GM23338 (cell line): ENCODE results near the gene GLT6D1. TPM values are rescaled to one million over a fixed set of nuclear protein-coding genes. Genes with fewer than 3 reads are reported as not detected.

Source experiments
- ATAC-seq: fragments of 200-7000 bp; cut with Tn5 transposase; 3 replicates; pipeline ENCODE4 v1.9.1; 2020
- DNase-seq: peaks from one replicate; pipeline ENCODE4 v3.0.0-alpha.2; 2015; ENCODE audit warnings: low spot score
- H2AFZ ChIP-seq: fragments of 200-600 bp; sonication (generic); 2 replicates; pipeline ENCODE4 v1.8.0; 2016; ENCODE audit warnings: antibody characterized with exemption, mild to moderate bottlenecking, moderate library complexity
- H3F3A ChIP-seq: fragments of 200-600 bp; sonication (generic); replicated peaks from 2 replicates; pipeline ENCODE4 v1.8.0; 2017; ENCODE audit warnings: antibody characterized with exemption, mixed run types, low read depth
- H3K27ac ChIP-seq: fragments of 200-600 bp; sonication (generic); 2 replicates; pipeline ENCODE4 v1.6.1; 2016; ENCODE audit warnings: low read depth
- H3K27me3 ChIP-seq: fragments of 200-600 bp; sonication (generic); 2 replicates; pipeline ENCODE4 v1.8.0; 2016; ENCODE audit warnings: mild to moderate bottlenecking, mixed run types, moderate library complexity; ENCODE audit not compliant: insufficient read depth
- H3K36me3 ChIP-seq: fragments of 200-600 bp; sonication (generic); 2 replicates; pipeline ENCODE4 v1.8.0; 2016; ENCODE audit warnings: mild to moderate bottlenecking; ENCODE audit not compliant: insufficient read depth
- H3K4me1 ChIP-seq: fragments of 200-600 bp; sonication (generic); 2 replicates; pipeline ENCODE4 v1.8.0; 2016; ENCODE audit warnings: mild to moderate bottlenecking, moderate library complexity; ENCODE audit not compliant: insufficient read depth
- H3K4me2 ChIP-seq: fragments of 200-600 bp; sonication (generic); 2 replicates; pipeline ENCODE4 v1.7.1; 2017; ENCODE audit warnings: mixed run types
- H3K4me3 ChIP-seq: fragments of 200-600 bp; sonication (generic); 2 replicates; pipeline ENCODE4 v1.6.1; 2016; ENCODE audit warnings: mixed run types
- H3K79me2 ChIP-seq: fragments of 200-600 bp; sonication (generic); replicated peaks from 2 replicates; pipeline ENCODE4 v1.8.0; 2017; ENCODE audit warnings: mild to moderate bottlenecking; ENCODE audit not compliant: insufficient read depth
- H3K9me2 ChIP-seq: fragments of 200-600 bp; sonication (generic); 2 replicates; pipeline ENCODE4 v1.8.0; 2017; ENCODE audit not compliant: insufficient read depth
- H4K20me1 ChIP-seq: fragments of 200-600 bp; sonication (generic); replicated peaks from 2 replicates; pipeline ENCODE4 v1.8.0; 2017; ENCODE audit warnings: mild to moderate bottlenecking; ENCODE audit not compliant: insufficient read depth
- H3K27ac Mint-ChIP-seq: 2 replicates; pipeline ENCODE4 v1.8.0; 2020; ENCODE audit warnings: inconsistent platforms, mild to moderate bottlenecking, moderate library complexity, mixed read lengths
- H3K27me3 Mint-ChIP-seq: 3 replicates; pipeline ENCODE4 v1.8.0; 2022; ENCODE audit warnings: low read depth, mild to moderate bottlenecking, moderate library complexity, mixed read lengths, inconsistent platforms; ENCODE audit not compliant: insufficient read depth, poor library complexity
- H3K36me3 Mint-ChIP-seq: 3 replicates; pipeline ENCODE4 v1.8.0; 2021; ENCODE audit warnings: low read depth, mild to moderate bottlenecking, inconsistent platforms, moderate library complexity, mixed read lengths
- H3K4me1 Mint-ChIP-seq: 3 replicates; pipeline ENCODE4 v1.8.0; 2020; ENCODE audit warnings: mild to moderate bottlenecking, inconsistent platforms, mixed read lengths
- H3K4me3 Mint-ChIP-seq: 3 replicates; pipeline ENCODE4 v1.8.0; 2021; ENCODE audit warnings: moderate library complexity, mild to moderate bottlenecking, inconsistent platforms, mixed read lengths
- H3K9me3 Mint-ChIP-seq: 3 replicates; pipeline ENCODE4 v1.8.0; 2020; ENCODE audit warnings: moderate library complexity, mild to moderate bottlenecking, inconsistent platforms, mixed read lengths
- CREB1 ChIP-seq: fragments of 250-450 bp; sonication (Bioruptor Pico); IDR thresholded peaks from 2 replicates; pipeline ENCODE4 v1.5.0; 2020; ENCODE audit warnings: low read depth, mild to moderate bottlenecking, moderate library complexity
- EZH2 ChIP-seq: fragments of 200-600 bp; sonication (generic); IDR thresholded peaks from one replicate; pipeline ENCODE4 v1.8.0; 2017; ENCODE audit warnings: antibody characterized with exemption, mild to moderate bottlenecking, low read depth; ENCODE audit not compliant: unreplicated experiment
- EZH2phosphoT487 ChIP-seq: fragments of 200-600 bp; sonication (generic); IDR thresholded peaks from one replicate; pipeline ENCODE4 v1.8.1; 2018; ENCODE audit warnings: antibody characterized with exemption; ENCODE audit not compliant: unreplicated experiment
- JUNB ChIP-seq: IDR thresholded peaks from one replicate; pipeline ENCODE4 v1.6.1; 2016; ENCODE audit warnings: antibody characterized with exemption; ENCODE audit not compliant: unreplicated experiment
- NANOG ChIP-seq: IDR thresholded peaks from 2 replicates; pipeline ENCODE4 v1.6.1; 2016; ENCODE audit warnings: antibody characterized with exemption, borderline replicate concordance
- POLR2AphosphoS5 ChIP-seq: IDR thresholded peaks from 2 replicates; pipeline ENCODE4 v1.6.1; 2016; ENCODE audit warnings: antibody characterized with exemption, low read depth
- REST ChIP-seq: IDR thresholded peaks from one replicate; pipeline ENCODE4 v1.6.1; 2018; ENCODE audit warnings: antibody characterized with exemption; ENCODE audit not compliant: unreplicated experiment
- STAT1 ChIP-seq: IDR thresholded peaks from one replicate; pipeline ENCODE4 v1.6.1; 2016; ENCODE audit warnings: antibody characterized with exemption; ENCODE audit not compliant: unreplicated experiment
- ZNF331 ChIP-seq: fragments of 250-450 bp; sonication (Bioruptor Pico); IDR thresholded peaks from 2 replicates; pipeline ENCODE4 v1.5.0; 2020; ENCODE audit warnings: low read depth, mild to moderate bottlenecking, moderate library complexity
- polyA plus RNA-seq: library from polyadenylated mRNA; unstranded; fragments of >200 nt; fragmentation: Nextera tagmentation; extraction: Ambion mirVana; gene quantifications from 2 replicates; pipeline ENCODE4 v1.2.1, GENCODE V29; 2016
- total RNA-seq: library from RNA; depleted of rRNA; stranded (reverse); fragments of >200 nt; shearing (Covaris generic); gene quantifications from 2 replicates; pipeline ENCODE4 v1.2.3, GENCODE V29; 2014
- TF ChIP-seq, protein P1 (sequence below): IDR thresholded peaks from 2 replicates; pipeline ENCODE4 v1.6.1; 2016; ENCODE audit warnings: antibody characterized with exemption
- TF ChIP-seq, protein P2 (sequence below), 2 experiments: fragments of 200-600 bp in 1 of 2; sonication (generic) in 1 of 2; conservative IDR thresholded peaks; 2 replicates each; pipeline versions ENCODE4 v1.5.1 to v1.6.1; 2016 to 2017; ENCODE audit warnings: antibody characterized with exemption in 2 of 2, low read depth in 2 of 2, mild to moderate bottlenecking in 2 of 2, moderate library complexity in 1 of 2

The GLT6D1 gene
- total and polyA plus RNA-seq, 2 experiments from 2014 or later: not detected

- TF ChIP-seq EZH2phosphoT487: no peak
- Histone ChIP-seq H3K9me2 (0 out of 2 replicates have a peak, but pooled peaks cover 3% of the 10 kb centered on the region), H3F3A (no peaks in the 10 kb centered on the region), H2AFZ (no peak overlapping the region), H3K27ac (no peak overlapping the region), H3K36me3 (no peaks in the 10 kb centered on the region), H3K4me3 (no peak overlapping the region), H3K27me3 (no peaks in the 10 kb centered on the region), H3K4me1 (no peaks in the 10 kb centered on the region), H3K79me2 (no peaks in the 10 kb centered on the region), H4K20me1 (no peaks in the 10 kb centered on the region), H3K4me2 (no peak overlapping the region)
- no peak overlapping the region for H3K4me3 Mint-ChIP-seq
- H3K36me3 Mint-ChIP-seq: no peaks in the 10 kb centered on the region
- peaks cover 14% of the 10 kb centered on the region for H3K9me3 Mint-ChIP-seq
- no peaks in the 10 kb centered on the region for H3K27me3 Mint-ChIP-seq
- DNase-seq (no peak), ATAC-seq (no peak)
- no peaks in the 10 kb centered on the region for H3K4me1 Mint-ChIP-seq
- H3K27ac Mint-ChIP-seq: no peak overlapping the region
These were observed 43.1 kb downstream of the GLT6D1 start for GRCh38 chr9:135596211-135596610.

DNA sequence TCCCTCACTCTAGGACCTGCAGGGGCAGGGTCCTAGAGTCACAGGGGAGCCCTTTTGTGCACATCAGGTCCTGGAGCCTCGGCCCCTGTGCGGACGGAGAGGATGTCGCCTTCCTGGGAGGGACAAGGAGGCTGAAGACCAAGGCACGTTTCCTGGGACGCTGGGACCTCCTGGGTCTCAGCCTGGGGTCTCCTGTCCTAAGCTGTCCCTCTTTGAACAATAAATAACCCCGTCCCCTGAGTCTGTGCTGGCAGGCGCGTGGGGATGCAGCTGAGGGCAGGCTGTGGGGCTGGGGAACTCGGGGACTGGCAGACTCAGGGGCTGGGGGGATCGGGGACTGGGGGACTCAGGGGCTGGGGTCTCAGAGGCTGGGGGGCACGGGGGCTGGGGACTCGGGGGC lies 46.7 kb downstream of the GLT6D1 start:
- no peaks in the 10 kb centered on the region for H3K36me3 ChIP-seq
- no peaks in the 10 kb centered on the region for H3K27me3 ChIP-seq
- Mint-ChIP-seq H3K27ac (no peak overlapping the region), H3K9me3 (peaks cover 11% of the 10 kb centered on the region; the same call in 2 of the 3 replicates), H3K36me3 (no peaks in the 10 kb centered on the region), H3K27me3 (peaks cover 4% of the 10 kb centered on the region), H3K4me3 (no peak overlapping the region), H3K4me1 (no peaks in the 10 kb centered on the region)
- no peak for DNase-seq
- no peaks in the 10 kb centered on the region for H3F3A ChIP-seq
- no peaks in the 10 kb centered on the region for H4K20me1 ChIP-seq
- H3K79me2 ChIP-seq: no peaks in the 10 kb centered on the region
- H3K4me2 ChIP-seq: no peak overlapping the region
- no peak overlapping the region for H3K27ac ChIP-seq
- no peaks in the 10 kb centered on the region for H3K4me1 ChIP-seq
- H3K4me3 ChIP-seq: no peak overlapping the region
- no peak for TF ChIP-seq EZH2
- no peak for TF ChIP-seq EZH2phosphoT487
- ATAC-seq: no peak
- no peak overlapping the region for H2AFZ ChIP-seq
- H3K9me2 ChIP-seq: 0 out of 2 replicates have a peak, but pooled peaks cover 3% of the 10 kb centered on the region

DNA sequence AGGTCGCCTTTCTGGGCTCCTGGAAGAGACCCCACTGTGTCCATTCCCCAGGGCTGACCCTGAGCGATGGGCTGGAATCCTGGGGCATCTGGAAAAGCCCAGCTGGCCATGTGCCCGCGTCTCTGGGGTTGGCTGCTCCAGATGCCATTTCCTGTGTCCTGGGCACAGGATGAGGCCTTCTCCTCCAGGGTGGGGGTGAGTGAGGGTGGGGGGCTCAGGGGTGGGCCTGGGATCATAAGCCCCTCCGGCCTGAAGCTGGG lies 47.1 kb downstream of the GLT6D1 start:
- peaks cover 4% of the 10 kb centered on the region for H3K27me3 Mint-ChIP-seq
- no peak overlapping the region for H3K27ac Mint-ChIP-seq
- no peaks in the 10 kb centered on the region for H3K79me2 ChIP-seq
- 0 out of 2 replicates have a peak, but pooled peaks cover 3% of the 10 kb centered on the region for H3K9me2 ChIP-seq
- H3K4me2 ChIP-seq: no peak overlapping the region
- no peak overlapping the region for H3K27ac ChIP-seq
- no peak for DNase-seq
- H3F3A ChIP-seq: no peaks in the 10 kb centered on the region
- H4K20me1 ChIP-seq: no peaks in the 10 kb centered on the region
- H3K4me1 Mint-ChIP-seq: no peaks in the 10 kb centered on the region
- no peaks in the 10 kb centered on the region for H3K27me3 ChIP-seq
- H3K4me1 ChIP-seq: no peaks in the 10 kb centered on the region
- H3K36me3 ChIP-seq: no peaks in the 10 kb centered on the region
- no peak overlapping the region for H2AFZ ChIP-seq
- H3K4me3 Mint-ChIP-seq: no peak overlapping the region
- no peak overlapping the region for H3K4me3 ChIP-seq
- H3K9me3 Mint-ChIP-seq: peaks cover 11% of the 10 kb centered on the region; the same call in 2 of the 3 replicates
- ATAC-seq: no peak
- no peaks in the 10 kb centered on the region for H3K36me3 Mint-ChIP-seq
- TF ChIP-seq, protein P1, sequence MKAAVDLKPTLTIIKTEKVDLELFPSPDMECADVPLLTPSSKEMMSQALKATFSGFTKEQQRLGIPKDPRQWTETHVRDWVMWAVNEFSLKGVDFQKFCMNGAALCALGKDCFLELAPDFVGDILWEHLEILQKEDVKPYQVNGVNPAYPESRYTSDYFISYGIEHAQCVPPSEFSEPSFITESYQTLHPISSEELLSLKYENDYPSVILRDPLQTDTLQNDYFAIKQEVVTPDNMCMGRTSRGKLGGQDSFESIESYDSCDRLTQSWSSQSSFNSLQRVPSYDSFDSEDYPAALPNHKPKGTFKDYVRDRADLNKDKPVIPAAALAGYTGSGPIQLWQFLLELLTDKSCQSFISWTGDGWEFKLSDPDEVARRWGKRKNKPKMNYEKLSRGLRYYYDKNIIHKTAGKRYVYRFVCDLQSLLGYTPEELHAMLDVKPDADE: no peak
- no peak for TF ChIP-seq POLR2AphosphoS5
- TF ChIP-seq, protein P2, sequence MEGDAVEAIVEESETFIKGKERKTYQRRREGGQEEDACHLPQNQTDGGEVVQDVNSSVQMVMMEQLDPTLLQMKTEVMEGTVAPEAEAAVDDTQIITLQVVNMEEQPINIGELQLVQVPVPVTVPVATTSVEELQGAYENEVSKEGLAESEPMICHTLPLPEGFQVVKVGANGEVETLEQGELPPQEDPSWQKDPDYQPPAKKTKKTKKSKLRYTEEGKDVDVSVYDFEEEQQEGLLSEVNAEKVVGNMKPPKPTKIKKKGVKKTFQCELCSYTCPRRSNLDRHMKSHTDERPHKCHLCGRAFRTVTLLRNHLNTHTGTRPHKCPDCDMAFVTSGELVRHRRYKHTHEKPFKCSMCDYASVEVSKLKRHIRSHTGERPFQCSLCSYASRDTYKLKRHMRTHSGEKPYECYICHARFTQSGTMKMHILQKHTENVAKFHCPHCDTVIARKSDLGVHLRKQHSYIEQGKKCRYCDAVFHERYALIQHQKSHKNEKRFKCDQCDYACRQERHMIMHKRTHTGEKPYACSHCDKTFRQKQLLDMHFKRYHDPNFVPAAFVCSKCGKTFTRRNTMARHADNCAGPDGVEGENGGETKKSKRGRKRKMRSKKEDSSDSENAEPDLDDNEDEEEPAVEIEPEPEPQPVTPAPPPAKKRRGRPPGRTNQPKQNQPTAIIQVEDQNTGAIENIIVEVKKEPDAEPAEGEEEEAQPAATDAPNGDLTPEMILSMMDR (conservative IDR thresholded peaks at IDR 0.05; ENCODE audit: low read depth in 2 of 2): no peak
- no peak for TF ChIP-seq ZNF331 (CRISPR knock-in tag)
- no peak for TF ChIP-seq REST
- no peak for TF ChIP-seq NANOG
- TF ChIP-seq EZH2: no peak
- TF ChIP-seq CREB1: no peak
- TF ChIP-seq JUNB: no peak
- no peak for TF ChIP-seq EZH2phosphoT487
- no peak for TF ChIP-seq STAT1
